HG03108 (cell line): ENCODE measurements around the gene KIT.

ENCODE experiments used
- ATAC-seq: cut with Tn5 transposase; IDR thresholded peaks from one replicate; pipeline ENCODE4 v1.9.1; 2021; ENCODE audit warnings: moderate library complexity; ENCODE audit not compliant: unreplicated experiment

KIT gene

GRCh38 chr4:54743562-54743961 is 85.8 kb downstream of the KIT start:
- ATAC-seq = no peak

- ATAC-seq = no peak
These were observed 86.7 kb downstream of the KIT start for GRCh38 chr4:54744487-54744886.

- no peak for ATAC-seq
These were observed 87.4 kb downstream of the KIT start for GRCh38 chr4:54745031-54745770.

- ATAC-seq = peak; percentile 70
These were observed 88.5 kb downstream of the KIT start for GRCh38 chr4:54746218-54746617.

GRCh38 chr4:54750341-54750740 is 92.6 kb downstream of the KIT start:
- no peak for ATAC-seq

GRCh38 chr4:54754394-54754793 is 96.6 kb downstream of the KIT start:
- no peak for ATAC-seq

- ATAC-seq = no peak
These were observed 106.7 kb downstream of the KIT start for GRCh38 chr4:54764476-54764875.

GRCh38 chr4:54767376-54767775 is 109.6 kb downstream of the KIT start:
- ATAC-seq = no peak

- ATAC-seq = no peak
These were observed 115.3 kb downstream of the KIT start for GRCh38 chr4:54773022-54773421.

GRCh38 chr4:54779036-54779435 is 121.3 kb downstream of the KIT start:
- no peak for ATAC-seq

- ATAC-seq = no peak
These were observed 121.9 kb downstream of the KIT start for GRCh38 chr4:54779476-54780148.

- ATAC-seq = no peak
These were observed 122.4 kb downstream of the KIT start for GRCh38 chr4:54780149-54780495.

- no peak for ATAC-seq
These were observed 124.0 kb downstream of the KIT start for GRCh38 chr4:54781756-54782155.

GRCh38 chr4:54783402-54784110 is 125.8 kb downstream of the KIT start:
- ATAC-seq = no peak

- ATAC-seq = no peak
These were observed 126.5 kb downstream of the KIT start for GRCh38 chr4:54784161-54784671.
